H1 (cell line): Measurements from ENCODE around the gene RAD51B. TPM values are rescaled to one million over a fixed set of nuclear protein-coding genes. Genes with fewer than 3 reads are reported as not detected.

ENCODE experiments used
- CTCF ChIA-PET: fragments of 300-600 bp; sonication (Branson Sonifier 250); formaldehyde crosslinking; loops from one replicate; lab custom pipeline; 2021; ENCODE audit not compliant: partially characterized antibody; lab: Charles Lee
- POLR2A ChIA-PET: fragments of 300-600 bp; sonication (Branson Sonifier 250); formaldehyde crosslinking; loops from one replicate; lab custom pipeline; 2021; ENCODE audit warnings: inconsistent platforms; ENCODE audit not compliant: partially characterized antibody; lab: Charles Lee
- DNase-seq, 2 experiments: peaks; one replicate each; pipeline versions ENCODE4 v3.0.0 to v3.0.0-alpha.2; 2010 to 2022; ENCODE audit warnings: low spot score in 2 of 2, low read depth in 1 of 2, mixed read lengths in 1 of 2
- FAIRE-seq: peaks from 2 replicates; lab custom pipeline; 2011; peaks lifted over from hg19 to GRCh38; lab: Jason Lieb, UNC
- H2AFZ ChIP-seq: 2 replicates; pipeline ENCODE4 v1.8.1; 2012; ENCODE audit warnings: low read length, inconsistent platforms
- H2AK5ac ChIP-seq: 2 replicates; pipeline ENCODE4 v1.6.1; 2013; ENCODE audit warnings: low read depth, low read length
- H2BK120ac ChIP-seq: replicated peaks from 2 replicates; pipeline ENCODE3; 2013; ENCODE audit warnings: low read depth, low read length, inconsistent platforms
- H2BK12ac ChIP-seq: 2 replicates; pipeline ENCODE4 v1.6.1; 2013; ENCODE audit warnings: low read depth, low read length
- H2BK15ac ChIP-seq: 2 replicates; pipeline ENCODE4 v1.6.1; 2013; ENCODE audit warnings: low read length
- H2BK20ac ChIP-seq: 2 replicates; pipeline ENCODE4 v1.6.1; 2013; ENCODE audit warnings: low read length
- H2BK5ac ChIP-seq: 2 replicates; pipeline ENCODE4 v1.6.1; 2013; ENCODE audit warnings: low read depth, low read length
- H3K14ac ChIP-seq: 2 replicates; pipeline ENCODE4 v1.6.1; 2013; ENCODE audit warnings: inconsistent platforms; ENCODE audit not compliant: insufficient read length
- H3K18ac ChIP-seq: 2 replicates; pipeline ENCODE4 v1.6.1; 2013; ENCODE audit warnings: low read length; ENCODE audit errors: extremely low read depth
- H3K23ac ChIP-seq: 2 replicates; pipeline ENCODE4 v1.6.1; 2013; ENCODE audit warnings: inconsistent platforms; ENCODE audit not compliant: insufficient read length
- H3K23me2 ChIP-seq: 2 replicates; pipeline ENCODE4 v1.6.1; 2013; ENCODE audit warnings: low read depth, low read length
- H3K27ac ChIP-seq: 2 replicates; pipeline ENCODE4 v1.6.1; 2011; ENCODE audit warnings: low read depth, low read length, inconsistent platforms
- H3K27me3 ChIP-seq, 4 experiments: replicated peaks in 1 of 4; 1 replicate in 1 of 4; 2 replicates in 3 of 4; pipeline versions ENCODE4 v1.6.1 to v1.8.1; 2011 to 2013; ENCODE audit warnings: low read length in 3 of 4, mild to moderate bottlenecking in 3 of 4, inconsistent platforms in 2 of 4, mixed read lengths in 2 of 4, moderate library complexity in 1 of 4; ENCODE audit not compliant: control insufficient read depth in 3 of 4, insufficient read depth in 3 of 4; ENCODE audit errors: extremely low read depth in 1 of 4
- H3K36me3 ChIP-seq, 4 experiments: 2 replicates each; pipeline versions ENCODE4 v1.6.1 to v1.8.1; 2011 to 2013; ENCODE audit warnings: mild to moderate bottlenecking in 4 of 4, low read length in 3 of 4, moderate library complexity in 2 of 4, control low read depth in 1 of 4, inconsistent platforms in 1 of 4; ENCODE audit not compliant: insufficient read depth in 4 of 4, control insufficient read depth in 2 of 4
- H3K4ac ChIP-seq: replicated peaks from 2 replicates; pipeline ENCODE3; 2013; ENCODE audit warnings: low read length, low read depth, mixed read lengths, inconsistent platforms; ENCODE audit not compliant: insufficient read length
- H3K4me1 ChIP-seq, 4 experiments: replicated peaks in 1 of 4; 1 replicate in 1 of 4; 2 replicates in 3 of 4; pipeline versions ENCODE4 v1.6.1 to v1.8.1; 2011 to 2013; ENCODE audit warnings: low read length in 3 of 4, inconsistent platforms in 2 of 4, mixed read lengths in 1 of 4; ENCODE audit not compliant: insufficient read depth in 4 of 4, control insufficient read depth in 3 of 4
- H3K4me2 ChIP-seq, 2 experiments: 2 replicates each; pipeline versions ENCODE4 v1.6.1 to v1.8.1; 2011 to 2013; ENCODE audit warnings: low read depth in 2 of 2, low read length in 2 of 2, control low read depth in 1 of 2, inconsistent platforms in 1 of 2, mild to moderate bottlenecking in 1 of 2; ENCODE audit not compliant: insufficient read depth in 1 of 2
- H3K4me3 ChIP-seq, 4 experiments: fragments of 200-600, 300-600 bp in 1 of 4; sonication (generic), shearing (Covaris generic), sonication (Bioruptor Twin) in 1 of 4; 2 replicates each; pipeline versions ENCODE4 v1.5.1 to v1.8.1; 2011 to 2016; ENCODE audit warnings: low read length in 4 of 4, low read depth in 3 of 4, control low read depth in 2 of 4, inconsistent platforms in 2 of 4, mild to moderate bottlenecking in 2 of 4, mixed read lengths in 1 of 4, moderate library complexity in 1 of 4; ENCODE audit not compliant: insufficient read depth in 2 of 4; ENCODE audit errors: extremely low read depth in 1 of 4
- H3K56ac ChIP-seq: replicated peaks from 2 replicates; pipeline ENCODE3; 2013; ENCODE audit warnings: low read depth, mild to moderate bottlenecking, mixed read lengths, low read length, inconsistent platforms; ENCODE audit not compliant: insufficient read length
- H3K79me1 ChIP-seq: 2 replicates; pipeline ENCODE4 v1.6.1; 2013; ENCODE audit warnings: low read depth, low read length, control low read depth
- H3K79me2 ChIP-seq, 2 experiments: 2 replicates each; pipeline versions ENCODE4 v1.6.1 to v1.8.1; 2012 to 2013; ENCODE audit warnings: low read length in 2 of 2, mild to moderate bottlenecking in 2 of 2, inconsistent platforms in 1 of 2; ENCODE audit not compliant: insufficient read depth in 2 of 2, control insufficient read depth in 1 of 2
- H3K9ac ChIP-seq, 4 experiments: replicated peaks in 1 of 4; 1 replicate in 1 of 4; 2 replicates in 3 of 4; pipeline versions ENCODE4 v1.6.1 to v1.8.1; 2011 to 2013; ENCODE audit warnings: low read depth in 3 of 4, low read length in 3 of 4, control low read depth in 2 of 4, mild to moderate bottlenecking in 2 of 4, moderate library complexity in 2 of 4, inconsistent platforms in 1 of 4; ENCODE audit errors: extremely low read depth in 1 of 4
- H3K9me3 ChIP-seq, 2 experiments: 2 replicates each; pipeline versions ENCODE4 v1.6.1 to v1.8.1; 2012 to 2013; ENCODE audit warnings: mild to moderate bottlenecking in 2 of 2, moderate library complexity in 2 of 2, control low read depth in 1 of 2, inconsistent platforms in 1 of 2, low read depth in 1 of 2, low read length in 1 of 2, mixed read lengths in 1 of 2; ENCODE audit not compliant: insufficient read depth in 2 of 2
- H4K20me1 ChIP-seq, 2 experiments: replicated peaks in 1 of 2; 2 replicates each; pipeline versions ENCODE3 to v1.8.1; 2011 to 2013; ENCODE audit warnings: inconsistent platforms in 2 of 2, low read length in 2 of 2, mild to moderate bottlenecking in 1 of 2; ENCODE audit not compliant: insufficient read depth in 2 of 2, control insufficient read depth in 1 of 2
- H4K5ac ChIP-seq: 2 replicates; pipeline ENCODE4 v1.6.1; 2013; ENCODE audit warnings: low read length, low read depth, mixed read lengths, inconsistent platforms; ENCODE audit not compliant: insufficient read length
- H4K8ac ChIP-seq: 2 replicates; pipeline ENCODE4 v1.8.0; 2013; ENCODE audit warnings: mild to moderate bottlenecking, moderate library complexity, low read length, inconsistent platforms; ENCODE audit not compliant: insufficient read depth; ENCODE audit errors: extremely low read depth
- H4K91ac ChIP-seq: replicated peaks from 2 replicates; pipeline ENCODE3; 2013; ENCODE audit warnings: low read length, mixed read lengths, inconsistent platforms; ENCODE audit not compliant: insufficient read length
- WGBS, 2 experiments: shearing (Covaris generic) in 1 of 2; methylation state at CpG; one replicate each; pipeline versions ENCODE4 v1.1.6 to v1.1.7; 2013 to 2015; ENCODE audit warnings: low lambda C conversion rate in 2 of 2, mixed read lengths in 2 of 2, inconsistent platforms in 1 of 2, low coverage in 1 of 2, missing lambda C conversion rate in 1 of 2; ENCODE audit not compliant: insufficient replicate concordance in 2 of 2, insufficient coverage in 1 of 2, insufficient read length in 1 of 2; ENCODE audit errors: extremely low coverage in 1 of 2, missing lambda C conversion rate in 1 of 2; 5-methylcytosine and 5-hydroxymethylcytosine counted together
- polyA plus RNA-seq, 7 experiments: library from polyadenylated mRNA; depleted of rRNA in 3 of 7; stranded (reverse) in 5 of 7; unstranded in 2 of 7; fragments of >200 nt in 5 of 7; fragments of 200-250 nt in 2 of 7; gene quantifications; 1 replicate in 5 of 7; 2 replicates in 1 of 7; 4 replicates in 1 of 7; pipeline versions ENCODE4 v1.2.1 to v1.2.3, GENCODE V29; 2011 to 2013; ENCODE audit warnings: missing spikeins in 2 of 7, mixed read lengths in 2 of 7
- total RNA-seq: library from RNA; stranded (reverse); fragmentation: NEBNext Ultra II Directional; extraction: Animal tissue kit (Norgen Biotek cat#: 25700); gene quantifications from 2 replicates; pipeline ENCODE4 v1.2.1, GENCODE V29; 2021

The RAD51B gene
- total and polyA plus RNA-seq, 2 of the 8 experiments (the other 6 are each of a cell fraction or from before 2014, with no cell fraction given): 3.9 to 14.9 TPM

DNA sequence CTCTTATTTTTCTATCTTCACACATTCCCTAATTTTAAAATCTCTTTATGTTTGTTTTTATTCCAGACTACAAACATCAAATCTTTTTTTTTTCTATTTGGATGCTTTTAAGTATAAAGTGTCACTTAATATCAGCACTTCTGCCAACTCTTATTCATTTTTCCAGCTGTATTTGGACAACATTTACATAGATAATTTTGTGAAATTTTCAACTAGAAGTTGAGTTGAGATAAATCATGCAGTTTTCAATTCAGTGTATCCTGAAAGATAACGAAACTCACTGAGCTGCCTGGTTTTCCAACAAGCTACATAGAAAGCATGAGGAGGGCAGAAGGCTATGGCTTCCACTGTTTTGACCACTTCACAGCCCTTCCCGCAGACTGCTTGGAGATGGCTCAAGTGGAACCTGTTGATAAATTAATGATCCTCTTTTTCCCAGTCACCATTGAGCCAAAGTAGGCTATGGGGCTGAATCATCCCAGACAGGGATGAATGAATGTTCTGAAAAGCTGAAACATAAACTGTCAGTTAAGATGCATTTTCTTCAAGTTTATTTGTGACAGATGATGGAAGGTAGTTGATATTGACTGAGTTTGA, 213.9 kb downstream of the RAD51B start:
- H3K4ac ChIP-seq: no peak overlapping the region
- ChIA-PET CTCF (interaction anchor here (0.6 kb wide), 1 partner anchor 463 kb away, joined by 4 read pairs; no protein-coding TSS in a partner anchor), POLR2A (no interaction called here)
- no peak overlapping the region for H2BK120ac ChIP-seq
- FAIRE-seq (no peak), DNase-seq (no peak)
- no peak overlapping the region for H2BK15ac ChIP-seq
- H3K27me3 ChIP-seq: no peaks in the 10 kb centered on the region
- no peak overlapping the region for H4K8ac ChIP-seq
- H2AFZ ChIP-seq: no peak overlapping the region
- H2BK12ac ChIP-seq: no peak overlapping the region
- H4K91ac ChIP-seq: no peak overlapping the region
- H3K79me1 ChIP-seq: no peaks in the 10 kb centered on the region
- H2AK5ac ChIP-seq: no peak overlapping the region
- no peak overlapping the region for H3K27ac ChIP-seq
- no peaks in the 10 kb centered on the region for H3K23me2 ChIP-seq
- no peak overlapping the region for H3K23ac ChIP-seq
- no peak overlapping the region for H4K5ac ChIP-seq
- H3K36me3 ChIP-seq: no peaks in the 10 kb centered on the region
- H3K9ac ChIP-seq: no peak overlapping the region
- H3K9me3 ChIP-seq: peaks cover 9 to 14% of the 10 kb centered on the region in 2 experiments
- no peak overlapping the region for H2BK20ac ChIP-seq
- H3K18ac ChIP-seq: no peak overlapping the region
- no peaks in the 10 kb centered on the region for H3K79me2 ChIP-seq
- H3K4me1 ChIP-seq: peaks cover 0 to 3% (median 0%) of the 10 kb centered on the region in 4 experiments; a peak in 1 of 7 replicates
- no peak overlapping the region for H3K56ac ChIP-seq
- H3K4me3 ChIP-seq: no peak overlapping the region
- H3K14ac ChIP-seq: no peak overlapping the region
- H2BK5ac ChIP-seq: no peak overlapping the region
- WGBS, 2 experiments: 92% methylated on average over 2 of the region's 2 CpGs; no CpG with 5 or more reads in 1 of the 2 experiments
- no peaks in the 10 kb centered on the region for H4K20me1 ChIP-seq
- no peak overlapping the region for H3K4me2 ChIP-seq
